Spleen (tissue), 11 donors: ENCODE results near the gene LTBP1. TPM values are rescaled to one million over a fixed set of nuclear protein-coding genes. Genes with fewer than 3 reads are reported as not detected.

Experiments
- DNase-seq: peaks from one replicate; pipeline ENCODE4 v3.0.0-alpha.2; 2020
- H3K27ac ChIP-seq, 8 donors: fragments of 200-600 bp; sonication (generic) in 7 of 8; 1 replicate in 4 of 8; 2 replicates in 4 of 8; pipeline versions ENCODE4 v1.5.0 to v1.8.0; 2016 to 2021; ENCODE audit warnings: inconsistent platforms in 4 of 8, mild to moderate bottlenecking in 4 of 8, moderate library complexity in 1 of 8
- H3K27me3 ChIP-seq, 7 donors: fragments of 200-600 bp; sonication (generic) in 6 of 7; replicated peaks in 1 of 7; 1 replicate in 4 of 7; 2 replicates in 3 of 7; pipeline versions ENCODE4 v1.5.0 to v1.8.0; 2016 to 2021; ENCODE audit warnings: inconsistent platforms in 3 of 7, mild to moderate bottlenecking in 1 of 7
- H3K36me3 ChIP-seq, 6 donors: fragments of 200-600 bp; sonication (generic) in 5 of 6; 1 replicate in 4 of 6; 2 replicates in 2 of 6; pipeline versions ENCODE4 v1.5.0 to v1.8.0; 2016 to 2021; ENCODE audit warnings: inconsistent platforms in 2 of 6
- H3K4me1 ChIP-seq, 6 donors: fragments of 200-600 bp; sonication (generic) in 5 of 6; 1 replicate in 3 of 6; 2 replicates in 3 of 6; pipeline versions ENCODE4 v1.5.0 to v1.8.0; 2016 to 2021; ENCODE audit warnings: inconsistent platforms in 3 of 6
- H3K4me3 ChIP-seq, 8 donors: fragments of 200-600 bp; sonication (generic) in 7 of 8; 1 replicate in 4 of 8; 2 replicates in 4 of 8; pipeline versions ENCODE4 v1.5.0 to v1.8.0; 2016 to 2021; ENCODE audit warnings: inconsistent platforms in 4 of 8, mild to moderate bottlenecking in 4 of 8, moderate library complexity in 2 of 8
- H3K9me3 ChIP-seq, 8 donors: fragments of 200-600 bp; sonication (generic) in 7 of 8; 1 replicate in 4 of 8; 2 replicates in 4 of 8; pipeline versions ENCODE4 v1.5.0 to v1.8.0; 2016 to 2021; ENCODE audit warnings: inconsistent platforms in 4 of 8
- POLR2A ChIP-seq, 3 donors: fragments of 450-650 bp; IDR thresholded peaks; one replicate each; pipeline ENCODE4 v1.5.1; 2017; ENCODE audit warnings: antibody characterized with exemption in 3 of 3, mild to moderate bottlenecking in 1 of 3
- POLR2AphosphoS5 ChIP-seq, 3 donors: sonication (generic); formaldehyde crosslinking; IDR thresholded peaks; one replicate each; pipeline ENCODE4 v1.5.1; 2017; ENCODE audit warnings: antibody characterized with exemption in 3 of 3
- WGBS, 5 donors: extraction: QIAGEN DNeasy Blood & Tissue Kit in 3 of 5; methylation state at CpG; one replicate each; pipeline versions ENCODE4 v1.1.5 to v1.1.7; 2013 to 2018; 5-methylcytosine and 5-hydroxymethylcytosine counted together
- intact Hi-C: fragments of 100-400 bp; cut with DNase I; formaldehyde crosslinking; loops from one replicate; pipeline ENCODE4 v1.15.0; 2023; ENCODE audit warnings: low total_unique reads
- polyA plus RNA-seq, 3 donors: library from polyadenylated mRNA; stranded (reverse); fragments of 200-250 nt; gene quantifications; one replicate each; pipeline ENCODE4 v1.2.1, GENCODE V29; 2013
- total RNA-seq, 7 donors: library from RNA; depleted of rRNA in 3 of 7; stranded (reverse); fragments of >200 nt in 3 of 7; fragmentation: NEBNext Ultra II Directional in 4 of 7; extraction: Animal tissue kit (Norgen Biotek cat#: 25700) in 4 of 7; gene quantifications; one replicate each; pipeline versions ENCODE4 v1.1.0 to v1.2.1, GENCODE V29; 2016 to 2021
- TF ChIP-seq, protein P1 (sequence below), 11 experiments: fragments of 200-600 bp in 7 of 11; fragments of 450-650 bp in 4 of 11; sonication (generic) in 4 of 11; IDR thresholded peaks in 8 of 11; conservative IDR thresholded peaks in 3 of 11; 1 replicate in 7 of 11; 2 replicates in 4 of 11; pipeline versions ENCODE4 v1.4.0 to v1.8.0; 2016 to 2021; ENCODE audit warnings: antibody characterized with exemption in 11 of 11, inconsistent platforms in 4 of 11, mild to moderate bottlenecking in 1 of 11
- donor health status: healthy with polysubstance abuse.
- donor health status: DM: no; HTN: no; CAD: no; lungs with moderate emphysema.
- donor health status: DM: no; HTN: no; CAD: no.
- donor health status: Bipolar disorder and iron deficiency.
- donor health status: healthy.
- donor health status: DM: no; HTN: no; CAD: no.
- donor health status: DM: yes; HTN: yes; CAD: no.

The LTBP1 gene
- total and polyA plus RNA-seq, 10 donors = 6.8 to 28.0 (median 13.3) TPM

DNA sequence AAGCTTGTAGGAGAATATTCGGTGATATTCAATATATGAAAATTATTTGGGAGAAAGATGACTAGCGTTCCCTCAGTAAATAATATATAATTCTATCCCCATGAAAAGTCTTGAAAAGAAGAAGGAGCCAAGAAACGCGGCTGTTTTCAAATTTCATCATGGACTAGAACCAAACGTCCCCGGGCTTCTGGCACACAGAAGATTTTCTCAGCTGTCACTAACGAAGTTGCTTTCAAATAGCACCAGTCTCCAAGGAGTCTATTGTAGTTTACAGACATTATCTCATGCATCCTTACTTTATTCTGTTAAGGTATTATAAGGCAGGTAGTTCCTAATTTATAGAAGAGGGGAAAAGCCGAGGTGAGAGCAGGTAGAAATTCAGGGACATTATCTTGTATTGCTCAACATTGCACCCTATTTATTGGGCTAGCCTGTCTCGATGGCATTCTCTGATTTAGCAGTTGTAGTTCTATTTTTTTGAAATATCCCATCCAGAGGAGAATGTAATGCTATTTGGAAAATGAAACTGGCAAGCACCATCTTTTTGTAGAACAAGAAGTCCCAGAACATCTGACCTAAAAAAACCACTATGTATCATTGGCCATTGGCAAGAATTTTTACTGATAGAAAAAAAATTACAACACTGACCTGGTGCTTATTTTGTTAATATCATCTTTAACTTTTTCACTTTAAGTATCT, 331.6 kb downstream of the LTBP1 start:
- intact Hi-C loops = no loop called here
- no peak overlapping the region for H3K27ac ChIP-seq
- WGBS, 5 donors = 86 to 94% (median 88%) methylated on average over 9 of the region's 9 CpGs
- H3K4me3 ChIP-seq = no peak overlapping the region
- H3K27me3 ChIP-seq = no peaks in the 10 kb centered on the region
- TF ChIP-seq POLR2A (IDR thresholded peaks at IDR 0.05) = no peak
- TF ChIP-seq, protein P1, sequence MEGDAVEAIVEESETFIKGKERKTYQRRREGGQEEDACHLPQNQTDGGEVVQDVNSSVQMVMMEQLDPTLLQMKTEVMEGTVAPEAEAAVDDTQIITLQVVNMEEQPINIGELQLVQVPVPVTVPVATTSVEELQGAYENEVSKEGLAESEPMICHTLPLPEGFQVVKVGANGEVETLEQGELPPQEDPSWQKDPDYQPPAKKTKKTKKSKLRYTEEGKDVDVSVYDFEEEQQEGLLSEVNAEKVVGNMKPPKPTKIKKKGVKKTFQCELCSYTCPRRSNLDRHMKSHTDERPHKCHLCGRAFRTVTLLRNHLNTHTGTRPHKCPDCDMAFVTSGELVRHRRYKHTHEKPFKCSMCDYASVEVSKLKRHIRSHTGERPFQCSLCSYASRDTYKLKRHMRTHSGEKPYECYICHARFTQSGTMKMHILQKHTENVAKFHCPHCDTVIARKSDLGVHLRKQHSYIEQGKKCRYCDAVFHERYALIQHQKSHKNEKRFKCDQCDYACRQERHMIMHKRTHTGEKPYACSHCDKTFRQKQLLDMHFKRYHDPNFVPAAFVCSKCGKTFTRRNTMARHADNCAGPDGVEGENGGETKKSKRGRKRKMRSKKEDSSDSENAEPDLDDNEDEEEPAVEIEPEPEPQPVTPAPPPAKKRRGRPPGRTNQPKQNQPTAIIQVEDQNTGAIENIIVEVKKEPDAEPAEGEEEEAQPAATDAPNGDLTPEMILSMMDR (IDR thresholded peaks at IDR 0.05 in 8 of 11, conservative IDR thresholded peaks at IDR 0.05 in 3 of 11) = no peak
- no peaks in the 10 kb centered on the region for H3K9me3 ChIP-seq
- no peak for DNase-seq
- H3K36me3 ChIP-seq = no peaks in the 10 kb centered on the region
- H3K4me1 ChIP-seq = no peaks in the 10 kb centered on the region

DNA sequence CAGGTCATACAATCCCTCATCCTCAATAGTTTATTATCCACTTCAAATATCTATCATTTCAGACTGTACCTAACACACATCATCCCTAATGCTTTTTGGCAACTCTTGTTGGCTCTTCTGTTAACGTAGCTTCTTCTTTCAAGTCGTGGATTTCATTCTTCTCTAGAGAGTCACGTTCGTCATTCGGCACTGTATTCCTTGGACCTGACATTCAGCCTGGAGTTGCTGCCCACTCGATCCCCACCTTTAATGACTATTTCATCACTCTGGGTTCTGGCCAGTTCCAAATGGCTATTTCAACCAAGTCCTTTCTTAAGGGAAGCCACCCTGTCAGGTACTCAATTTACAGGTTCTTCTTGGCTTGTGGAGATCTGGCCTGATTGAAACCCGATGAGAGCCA, 337.5 kb downstream of the LTBP1 start:
- H3K27ac ChIP-seq = no peak overlapping the region
- WGBS, 5 donors = 92 to 97% (median 96%) methylated on average over 7 of the region's 7 CpGs
- no peaks in the 10 kb centered on the region for H3K9me3 ChIP-seq
- no peak for DNase-seq
- no peak for TF ChIP-seq POLR2AphosphoS5 (IDR thresholded peaks at IDR 0.05)
- TF ChIP-seq, protein P1 (IDR thresholded peaks at IDR 0.05 in 8 of 11, conservative IDR thresholded peaks at IDR 0.05 in 3 of 11) = no peak
- TF ChIP-seq POLR2A (IDR thresholded peaks at IDR 0.05) = no peak
- peaks cover 0 to 4% (median 0%) of the 10 kb centered on the region in 7 donors for H3K27me3 ChIP-seq
- no peaks in the 10 kb centered on the region for H3K4me1 ChIP-seq
- H3K4me3 ChIP-seq = no peak overlapping the region
- no peaks in the 10 kb centered on the region for H3K36me3 ChIP-seq
- intact Hi-C loops = no loop called here

DNA sequence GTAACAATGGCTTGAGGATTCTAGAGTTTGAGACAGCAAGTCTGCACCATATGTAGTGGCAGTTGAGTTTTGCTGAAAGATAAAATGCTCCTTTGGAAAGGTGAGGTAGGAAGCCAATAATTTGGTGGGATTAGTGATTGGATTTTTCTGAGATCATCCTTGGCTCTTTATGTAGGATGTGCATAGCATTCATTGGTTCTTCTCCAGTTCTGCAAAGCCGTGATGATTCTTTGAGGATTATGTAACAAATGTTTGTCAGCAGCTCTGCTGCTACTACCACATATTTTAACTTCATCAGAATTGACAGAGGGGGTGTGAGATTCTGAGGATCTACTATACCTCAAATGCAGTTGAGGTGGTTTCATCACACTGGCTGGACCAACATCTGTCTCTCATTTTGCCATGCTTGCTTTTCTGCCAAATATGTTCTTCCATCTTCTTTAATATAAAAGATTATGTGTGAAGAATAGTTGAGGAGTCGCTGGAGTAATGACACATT, 340.8 kb downstream of the LTBP1 start:
- no peaks in the 10 kb centered on the region for H3K4me1 ChIP-seq
- H3K27ac ChIP-seq = no peak overlapping the region
- TF ChIP-seq POLR2AphosphoS5 (IDR thresholded peaks at IDR 0.05) (no peak), POLR2A (IDR thresholded peaks at IDR 0.05) (no peak)
- TF ChIP-seq, protein P1 (IDR thresholded peaks at IDR 0.05 in 8 of 11, conservative IDR thresholded peaks at IDR 0.05 in 3 of 11) = no peak
- H3K27me3 ChIP-seq = peaks cover 0 to 4% (median 0%) of the 10 kb centered on the region in 7 donors
- no peak overlapping the region for H3K4me3 ChIP-seq
- intact Hi-C loops = no loop called here
- H3K9me3 ChIP-seq = no peaks in the 10 kb centered on the region
- DNase-seq = no peak
- no peaks in the 10 kb centered on the region for H3K36me3 ChIP-seq
- 75 to 89% (median 83%) methylated on average over 2 of the region's 2 CpGs for WGBS, 5 donors

DNA sequence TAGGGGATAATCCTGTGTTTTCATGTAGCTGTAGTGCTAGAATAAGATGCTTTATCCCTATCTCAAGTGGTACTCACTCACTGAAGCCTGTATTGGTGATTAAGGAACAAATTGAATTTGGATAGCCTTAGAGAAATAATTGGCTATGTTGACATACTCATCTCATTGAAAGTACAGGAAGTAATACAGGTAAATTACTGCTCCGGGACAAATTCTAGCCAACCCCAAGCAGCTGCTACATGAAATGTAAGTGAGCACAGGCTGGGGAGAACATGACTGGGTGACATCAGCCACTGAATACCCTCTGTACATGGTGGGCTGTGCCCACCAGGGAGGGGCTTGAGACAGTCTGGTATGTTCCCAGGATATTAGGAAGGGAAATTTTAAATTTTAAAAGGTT, 341.3 kb downstream of the LTBP1 start:
- no peaks in the 10 kb centered on the region for H3K36me3 ChIP-seq
- no peak overlapping the region for H3K4me3 ChIP-seq
- DNase-seq = no peak
- H3K9me3 ChIP-seq = no peaks in the 10 kb centered on the region
- peaks cover 0 to 4% (median 0%) of the 10 kb centered on the region in 7 donors for H3K27me3 ChIP-seq
- no peak overlapping the region for H3K27ac ChIP-seq
- intact Hi-C loops = no loop called here
- H3K4me1 ChIP-seq = no peaks in the 10 kb centered on the region
- 81 to 95% (median 91%) methylated on average over 1 of the region's 1 CpG for WGBS, 5 donors
- TF ChIP-seq POLR2A (IDR thresholded peaks at IDR 0.05) = no peak
- TF ChIP-seq, protein P1 (IDR thresholded peaks at IDR 0.05 in 8 of 11, conservative IDR thresholded peaks at IDR 0.05 in 3 of 11) = no peak
- no peak for TF ChIP-seq POLR2AphosphoS5 (IDR thresholded peaks at IDR 0.05)
